ENCODE data around the gene ATP5MC2. TPM values are rescaled to one million over a fixed set of nuclear protein-coding genes. Genes with fewer than 3 reads are reported as not detected.

The ATP5MC2 gene
- total and polyA plus RNA-seq, 9 of the 15 experiments (the other 6 are each of a cell fraction or from before 2014, with no cell fraction given), result 314 to 1,208 (median 468) TPM

DNA sequence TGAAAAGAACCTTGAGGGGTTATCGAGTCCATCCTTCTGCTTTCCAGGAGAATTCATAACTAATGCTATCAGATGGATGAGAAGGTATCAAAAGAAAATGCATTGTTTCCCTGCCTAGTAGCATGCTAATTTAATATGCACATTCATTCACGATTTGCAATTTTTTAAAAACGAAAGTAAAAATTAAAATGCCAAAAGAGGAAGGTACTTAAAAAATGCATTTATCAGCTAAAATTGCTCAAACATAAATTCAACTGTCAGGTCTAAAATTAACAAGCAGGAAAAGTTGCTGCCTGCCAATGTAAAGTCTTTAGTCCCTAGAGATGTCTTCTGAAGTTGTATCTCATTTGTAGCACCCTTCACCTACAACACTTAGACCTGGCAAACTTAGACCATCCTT is 57.6 kb downstream of the ATP5MC2 start (continued):
- TF ChIP-seq, protein P1, sequence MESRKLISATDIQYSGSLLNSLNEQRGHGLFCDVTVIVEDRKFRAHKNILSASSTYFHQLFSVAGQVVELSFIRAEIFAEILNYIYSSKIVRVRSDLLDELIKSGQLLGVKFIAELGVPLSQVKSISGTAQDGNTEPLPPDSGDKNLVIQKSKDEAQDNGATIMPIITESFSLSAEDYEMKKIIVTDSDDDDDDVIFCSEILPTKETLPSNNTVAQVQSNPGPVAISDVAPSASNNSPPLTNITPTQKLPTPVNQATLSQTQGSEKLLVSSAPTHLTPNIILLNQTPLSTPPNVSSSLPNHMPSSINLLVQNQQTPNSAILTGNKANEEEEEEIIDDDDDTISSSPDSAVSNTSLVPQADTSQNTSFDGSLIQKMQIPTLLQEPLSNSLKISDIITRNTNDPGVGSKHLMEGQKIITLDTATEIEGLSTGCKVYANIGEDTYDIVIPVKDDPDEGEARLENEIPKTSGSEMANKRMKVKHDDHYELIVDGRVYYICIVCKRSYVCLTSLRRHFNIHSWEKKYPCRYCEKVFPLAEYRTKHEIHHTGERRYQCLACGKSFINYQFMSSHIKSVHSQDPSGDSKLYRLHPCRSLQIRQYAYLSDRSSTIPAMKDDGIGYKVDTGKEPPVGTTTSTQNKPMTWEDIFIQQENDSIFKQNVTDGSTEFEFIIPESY (CRISPR knock-in tag; IDR thresholded peaks at IDR 0.05), result no peak
- TF ChIP-seq ELF4 (CRISPR knock-in tag; IDR thresholded peaks at IDR 0.05) (no peak), ZNF232 (CRISPR knock-in tag; IDR thresholded peaks at IDR 0.05) (no peak), ZNF589 (CRISPR knock-in tag; IDR thresholded peaks at IDR 0.05; ENCODE audit: low read depth) (no peak), MAFF (IDR thresholded peaks at IDR 0.05; ENCODE audit: low read length) (peak; percentile 42; the same call in 1 of the 2 replicates), SMARCC2 (IDR thresholded peaks at IDR 0.05; ENCODE audit: low read depth) (no peak), BACH1 (tag; IDR thresholded peaks at IDR 0.05) (no peak), ZBTB8A (IDR thresholded peaks at IDR 0.05; ENCODE audit: partially characterized antibody) (no peak), KLF13 (tag; IDR thresholded peaks at IDR 0.05; ENCODE audit: borderline replicate concordance, low read depth) (no peak), ZNF696 (CRISPR knock-in tag; conservative IDR thresholded peaks at IDR 0.05) (no peak)
- TF ChIP-seq, protein P2, sequence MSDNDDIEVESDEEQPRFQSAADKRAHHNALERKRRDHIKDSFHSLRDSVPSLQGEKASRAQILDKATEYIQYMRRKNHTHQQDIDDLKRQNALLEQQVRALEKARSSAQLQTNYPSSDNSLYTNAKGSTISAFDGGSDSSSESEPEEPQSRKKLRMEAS (CRISPR knock-in tag; IDR thresholded peaks at IDR 0.05), result no peak
- TF ChIP-seq, protein P3, sequence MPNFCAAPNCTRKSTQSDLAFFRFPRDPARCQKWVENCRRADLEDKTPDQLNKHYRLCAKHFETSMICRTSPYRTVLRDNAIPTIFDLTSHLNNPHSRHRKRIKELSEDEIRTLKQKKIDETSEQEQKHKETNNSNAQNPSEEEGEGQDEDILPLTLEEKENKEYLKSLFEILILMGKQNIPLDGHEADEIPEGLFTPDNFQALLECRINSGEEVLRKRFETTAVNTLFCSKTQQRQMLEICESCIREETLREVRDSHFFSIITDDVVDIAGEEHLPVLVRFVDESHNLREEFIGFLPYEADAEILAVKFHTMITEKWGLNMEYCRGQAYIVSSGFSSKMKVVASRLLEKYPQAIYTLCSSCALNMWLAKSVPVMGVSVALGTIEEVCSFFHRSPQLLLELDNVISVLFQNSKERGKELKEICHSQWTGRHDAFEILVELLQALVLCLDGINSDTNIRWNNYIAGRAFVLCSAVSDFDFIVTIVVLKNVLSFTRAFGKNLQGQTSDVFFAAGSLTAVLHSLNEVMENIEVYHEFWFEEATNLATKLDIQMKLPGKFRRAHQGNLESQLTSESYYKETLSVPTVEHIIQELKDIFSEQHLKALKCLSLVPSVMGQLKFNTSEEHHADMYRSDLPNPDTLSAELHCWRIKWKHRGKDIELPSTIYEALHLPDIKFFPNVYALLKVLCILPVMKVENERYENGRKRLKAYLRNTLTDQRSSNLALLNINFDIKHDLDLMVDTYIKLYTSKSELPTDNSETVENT (CRISPR knock-in tag; IDR thresholded peaks at IDR 0.05), result no peak
- TF ChIP-seq, protein P4, sequence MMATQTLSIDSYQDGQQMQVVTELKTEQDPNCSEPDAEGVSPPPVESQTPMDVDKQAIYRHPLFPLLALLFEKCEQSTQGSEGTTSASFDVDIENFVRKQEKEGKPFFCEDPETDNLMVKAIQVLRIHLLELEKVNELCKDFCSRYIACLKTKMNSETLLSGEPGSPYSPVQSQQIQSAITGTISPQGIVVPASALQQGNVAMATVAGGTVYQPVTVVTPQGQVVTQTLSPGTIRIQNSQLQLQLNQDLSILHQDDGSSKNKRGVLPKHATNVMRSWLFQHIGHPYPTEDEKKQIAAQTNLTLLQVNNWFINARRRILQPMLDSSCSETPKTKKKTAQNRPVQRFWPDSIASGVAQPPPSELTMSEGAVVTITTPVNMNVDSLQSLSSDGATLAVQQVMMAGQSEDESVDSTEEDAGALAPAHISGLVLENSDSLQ (IDR thresholded peaks at IDR 0.05), result peak; percentile 78

Data from K562 (cell line).